Measurements from ENCODE around the gene SLCO3A1. TPM values are rescaled to one million over a fixed set of nuclear protein-coding genes. Genes with fewer than 3 reads are reported as not detected.

SLCO3A1 gene
- total RNA-seq, 1 experiment from 2014 or later: 1.4 TPM

DNA sequence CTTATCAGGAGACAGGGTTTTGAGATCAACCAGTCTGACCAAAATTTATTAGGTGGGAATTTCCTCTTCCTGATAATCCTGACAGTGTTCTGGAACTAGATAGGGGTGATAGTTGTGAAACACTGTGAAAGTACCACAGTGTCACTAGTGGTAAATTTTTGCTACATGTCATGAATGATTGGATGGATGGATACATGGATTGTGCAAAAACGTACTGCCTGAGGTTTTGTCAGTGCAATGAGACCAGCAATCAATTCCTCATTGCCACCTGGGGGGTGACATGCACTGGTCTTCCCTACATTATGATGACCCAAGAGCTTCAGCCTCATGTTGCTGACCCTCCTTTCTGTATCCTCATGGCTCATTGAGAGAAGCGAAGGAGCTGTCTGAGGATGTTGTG is 123.5 kb downstream of the SLCO3A1 start:
- no peaks in the 10 kb centered on the region for H3K36me3 ChIP-seq (replicated peaks; ENCODE audit: control insufficient read depth, insufficient read depth, low read length)
- H3K27me3 ChIP-seq (ENCODE audit: control insufficient read depth, insufficient read depth, low read length): no peaks in the 10 kb centered on the region
- no peak for DNase-seq
- H3K4me3 ChIP-seq (ENCODE audit: insufficient read depth, low read depth, low read length): no peak overlapping the region

GRCh38 chr15:91980502-91981267 is 127.2 kb downstream of the SLCO3A1 start:
- H3K27me3 ChIP-seq (ENCODE audit: control insufficient read depth, insufficient read depth, low read length): no peaks in the 10 kb centered on the region
- DNase-seq: no peak

DNA sequence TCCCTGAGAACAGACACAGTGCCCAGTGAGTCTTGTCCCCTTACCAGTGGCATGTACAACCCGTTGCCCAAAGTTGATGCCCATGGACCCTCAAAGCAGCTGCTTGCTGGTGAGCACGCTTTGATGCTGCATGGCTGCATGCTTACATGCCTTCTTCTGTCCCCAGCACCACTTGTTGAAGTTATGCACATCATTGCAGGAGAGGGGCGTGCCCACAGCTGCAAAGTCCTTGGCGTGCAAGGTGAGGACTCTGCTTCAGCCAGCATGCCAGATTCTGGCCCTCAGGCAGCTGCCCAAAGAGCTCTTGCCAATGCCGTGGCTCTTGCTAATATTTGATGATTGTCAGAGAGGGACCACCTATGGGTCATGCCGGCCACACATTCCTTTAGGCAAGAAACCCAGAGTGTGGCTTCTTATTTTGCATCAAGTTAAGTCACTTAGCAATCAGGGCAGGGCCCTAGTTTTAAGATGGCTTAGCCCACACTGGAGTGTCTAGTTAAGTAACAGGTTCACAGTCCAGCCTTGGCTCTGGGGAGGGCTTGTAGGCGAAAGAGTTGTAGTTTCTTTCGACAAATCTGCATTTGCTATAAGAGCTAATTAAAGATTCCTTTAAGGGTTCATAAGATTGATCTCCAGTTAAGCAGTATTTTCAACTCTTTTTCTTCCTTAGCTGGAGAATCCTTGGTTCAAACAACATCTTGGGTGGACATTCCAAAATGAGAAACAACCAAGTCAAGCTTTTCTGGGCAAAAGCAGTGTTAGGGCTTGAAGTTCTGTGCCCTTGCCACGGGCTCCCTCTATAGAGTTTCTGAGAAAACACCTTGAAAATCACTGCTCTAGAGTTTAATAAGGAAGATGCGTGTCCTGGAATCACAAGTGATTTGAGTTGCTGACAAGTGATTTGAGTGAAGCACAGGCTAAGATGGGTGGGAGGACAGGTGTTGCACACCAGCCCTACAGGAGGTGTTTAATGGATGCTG is 128.6 kb downstream of the SLCO3A1 start:
- Histone ChIP-seq H3K27me3 (ENCODE audit: control insufficient read depth, insufficient read depth, low read length) (no peaks in the 10 kb centered on the region), H3K4me3 (ENCODE audit: insufficient read depth, low read depth, low read length) (no peak overlapping the region), H3K36me3 (replicated peaks; ENCODE audit: control insufficient read depth, insufficient read depth, low read length) (no peaks in the 10 kb centered on the region)
- DNase-seq: no peak

More at GRCh38 chr15:91980502-91981267, 127.2 kb downstream of the SLCO3A1 start:
- no peaks in the 10 kb centered on the region for H3K36me3 ChIP-seq (replicated peaks; ENCODE audit: control insufficient read depth, insufficient read depth, low read length)
- no peak overlapping the region for H3K4me3 ChIP-seq (ENCODE audit: insufficient read depth, low read depth, low read length)

GRCh38 chr15:91983729-91984340 is 130.3 kb downstream of the SLCO3A1 start:
- no peaks in the 10 kb centered on the region for H3K27me3 ChIP-seq (ENCODE audit: control insufficient read depth, insufficient read depth, low read length)
- no peaks in the 10 kb centered on the region for H3K36me3 ChIP-seq (replicated peaks; ENCODE audit: control insufficient read depth, insufficient read depth, low read length)
- no peak for DNase-seq
- no peak overlapping the region for H3K4me3 ChIP-seq (ENCODE audit: insufficient read depth, low read depth, low read length)

DNA sequence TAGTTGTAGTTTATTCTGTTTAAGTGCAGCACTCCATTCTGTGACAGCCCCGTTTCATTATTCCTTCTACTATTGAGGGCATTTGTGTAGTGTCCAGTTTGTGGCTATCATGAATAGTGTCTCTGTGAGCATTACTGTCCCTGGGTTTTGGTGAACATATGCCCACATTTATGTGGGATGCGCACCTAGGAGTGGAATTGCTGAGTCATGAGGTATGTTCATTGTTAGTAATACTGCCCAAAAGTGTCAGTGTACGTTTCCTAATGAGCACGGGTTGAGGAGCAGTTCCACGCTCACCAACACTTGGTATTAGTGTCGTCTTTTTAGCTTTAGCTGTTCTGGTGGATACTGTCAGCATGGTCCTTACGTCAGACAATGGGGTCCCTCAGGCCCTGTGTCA is 131.8 kb downstream of the SLCO3A1 start:
- DNase-seq: no peak
- no peaks in the 10 kb centered on the region for H3K36me3 ChIP-seq (replicated peaks; ENCODE audit: control insufficient read depth, insufficient read depth, low read length)

DNA sequence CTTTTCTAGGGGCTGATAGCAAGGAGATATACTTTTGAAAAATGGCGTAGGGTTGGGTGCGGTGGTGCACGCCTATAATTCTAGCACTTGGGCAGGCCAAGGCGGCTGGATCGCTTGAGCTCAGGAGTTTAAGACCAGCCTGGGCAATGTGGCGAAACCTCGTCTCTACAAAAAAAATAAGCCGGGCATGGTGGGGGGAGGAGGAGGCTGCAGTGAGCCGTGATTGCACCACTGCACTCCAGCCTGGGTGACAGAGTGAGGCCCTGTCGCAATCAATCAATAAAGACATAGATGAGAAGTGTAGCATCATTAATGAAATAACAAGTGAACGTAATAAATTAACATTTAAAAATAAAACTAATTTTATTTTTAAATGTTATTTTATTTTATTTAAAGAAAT is 134.6 kb downstream of the SLCO3A1 start:
- no peak for DNase-seq
- Histone ChIP-seq H3K4me3 (ENCODE audit: insufficient read depth, low read depth, low read length) (no peak overlapping the region), H3K36me3 (replicated peaks; ENCODE audit: control insufficient read depth, insufficient read depth, low read length) (no peaks in the 10 kb centered on the region), H3K27me3 (ENCODE audit: control insufficient read depth, insufficient read depth, low read length) (no peaks in the 10 kb centered on the region)

More for the DNA sequence above, 131.8 kb downstream of the SLCO3A1 start:
- no peaks in the 10 kb centered on the region for H3K27me3 ChIP-seq (ENCODE audit: control insufficient read depth, insufficient read depth, low read length)
- H3K4me3 ChIP-seq (ENCODE audit: insufficient read depth, low read depth, low read length): no peak overlapping the region

DNA sequence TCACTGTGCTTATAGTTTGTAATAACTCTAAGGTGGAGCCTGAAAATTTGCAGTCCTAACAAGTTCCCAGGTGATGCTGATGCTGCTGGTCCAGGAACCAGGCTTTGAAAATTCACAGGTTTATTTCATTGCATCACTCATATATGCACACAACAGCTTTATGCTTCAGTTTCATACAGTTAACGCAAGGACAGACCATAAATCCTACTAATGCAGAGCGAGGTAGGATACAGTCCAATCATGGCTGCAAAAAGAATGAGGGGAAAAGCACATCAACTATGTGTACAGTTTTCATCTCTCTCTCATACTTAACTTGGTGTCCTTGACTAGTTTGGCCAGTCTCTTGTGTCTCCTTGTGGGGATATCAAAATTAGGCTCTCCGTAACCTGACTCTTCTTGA is 135.1 kb downstream of the SLCO3A1 start:
- Histone ChIP-seq H3K27me3 (ENCODE audit: control insufficient read depth, insufficient read depth, low read length) (no peaks in the 10 kb centered on the region), H3K36me3 (replicated peaks; ENCODE audit: control insufficient read depth, insufficient read depth, low read length) (no peaks in the 10 kb centered on the region), H3K4me3 (ENCODE audit: insufficient read depth, low read depth, low read length) (no peak overlapping the region)
- no peak for DNase-seq

GRCh38 chr15:91989821-91990220 is 136.3 kb downstream of the SLCO3A1 start:
- no peaks in the 10 kb centered on the region for H3K36me3 ChIP-seq (replicated peaks; ENCODE audit: control insufficient read depth, insufficient read depth, low read length)
- H3K4me3 ChIP-seq (ENCODE audit: insufficient read depth, low read depth, low read length): no peak overlapping the region
- H3K27me3 ChIP-seq (ENCODE audit: control insufficient read depth, insufficient read depth, low read length): no peaks in the 10 kb centered on the region
- DNase-seq: no peak

GRCh38 chr15:91992945-91993344 is 139.4 kb downstream of the SLCO3A1 start:
- DNase-seq: no peak
- no peaks in the 10 kb centered on the region for H3K36me3 ChIP-seq (replicated peaks; ENCODE audit: control insufficient read depth, insufficient read depth, low read length)
- H3K27me3 ChIP-seq (ENCODE audit: control insufficient read depth, insufficient read depth, low read length): no peaks in the 10 kb centered on the region
- no peak overlapping the region for H3K4me3 ChIP-seq (ENCODE audit: insufficient read depth, low read depth, low read length)

GRCh38 chr15:91995146-91995545 is 141.6 kb downstream of the SLCO3A1 start:
- no peaks in the 10 kb centered on the region for H3K36me3 ChIP-seq (replicated peaks; ENCODE audit: control insufficient read depth, insufficient read depth, low read length)
- H3K27me3 ChIP-seq (ENCODE audit: control insufficient read depth, insufficient read depth, low read length): no peaks in the 10 kb centered on the region
- H3K4me3 ChIP-seq (ENCODE audit: insufficient read depth, low read depth, low read length): no peak overlapping the region
- no peak for DNase-seq

DNA sequence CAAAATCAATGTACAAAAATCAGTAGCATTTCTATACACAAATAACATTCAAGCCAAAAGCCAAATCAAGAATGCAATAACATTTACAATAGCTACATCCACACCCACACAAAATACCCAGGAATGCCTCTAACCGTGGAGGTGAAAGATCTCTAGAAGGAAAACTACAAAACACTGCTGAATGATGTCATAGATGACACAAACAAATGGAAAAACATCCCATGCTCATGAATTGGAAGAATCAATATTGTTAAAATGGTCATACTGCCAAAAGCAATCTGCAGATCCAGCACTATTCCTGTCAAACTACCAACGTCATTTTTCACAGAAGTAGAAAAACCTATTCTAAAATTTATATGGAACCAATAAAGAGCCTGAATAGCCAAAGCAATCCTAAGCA is 143.7 kb downstream of the SLCO3A1 start:
- Histone ChIP-seq H3K36me3 (replicated peaks; ENCODE audit: control insufficient read depth, insufficient read depth, low read length) (no peaks in the 10 kb centered on the region), H3K4me3 (ENCODE audit: insufficient read depth, low read depth, low read length) (no peak overlapping the region), H3K27me3 (ENCODE audit: control insufficient read depth, insufficient read depth, low read length) (no peaks in the 10 kb centered on the region)
- no peak for DNase-seq

DNA sequence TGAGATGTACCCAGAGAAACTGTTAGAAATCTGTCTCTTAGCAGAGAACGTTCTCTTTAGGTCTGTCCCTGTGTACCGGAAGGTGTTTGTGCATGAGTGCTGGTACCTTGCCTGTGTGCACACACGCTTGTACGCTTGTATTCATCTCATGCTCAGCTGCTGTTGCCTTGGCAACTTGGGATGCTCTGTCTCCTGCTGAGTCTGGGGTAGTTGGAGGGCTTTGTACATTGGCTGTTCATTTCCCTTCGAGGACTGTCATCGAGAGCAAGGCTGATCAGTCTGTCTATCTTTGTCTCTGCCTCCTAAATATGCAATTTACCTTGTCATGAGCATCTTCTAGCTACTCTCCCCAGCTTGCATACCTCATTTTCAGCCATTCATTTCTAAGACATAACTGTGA is 147.2 kb downstream of the SLCO3A1 start:
- Histone ChIP-seq H3K4me3 (ENCODE audit: insufficient read depth, low read depth, low read length) (no peak overlapping the region), H3K27me3 (ENCODE audit: control insufficient read depth, insufficient read depth, low read length) (no peaks in the 10 kb centered on the region), H3K36me3 (replicated peaks; ENCODE audit: control insufficient read depth, insufficient read depth, low read length) (no peaks in the 10 kb centered on the region)
- no peak for DNase-seq

GRCh38 chr15:92001307-92001706 is 147.8 kb downstream of the SLCO3A1 start:
- no peak for DNase-seq
- H3K4me3 ChIP-seq (ENCODE audit: insufficient read depth, low read depth, low read length): no peak overlapping the region
- no peaks in the 10 kb centered on the region for H3K36me3 ChIP-seq (replicated peaks; ENCODE audit: control insufficient read depth, insufficient read depth, low read length)
- H3K27me3 ChIP-seq (ENCODE audit: control insufficient read depth, insufficient read depth, low read length): no peaks in the 10 kb centered on the region

GRCh38 chr15:92002666-92003065 is 149.2 kb downstream of the SLCO3A1 start:
- no peak for DNase-seq
- no peaks in the 10 kb centered on the region for H3K36me3 ChIP-seq (replicated peaks; ENCODE audit: control insufficient read depth, insufficient read depth, low read length)

More at GRCh38 chr15:92002666-92003065, 149.2 kb downstream of the SLCO3A1 start:
- Histone ChIP-seq H3K27me3 (ENCODE audit: control insufficient read depth, insufficient read depth, low read length) (no peaks in the 10 kb centered on the region), H3K4me3 (ENCODE audit: insufficient read depth, low read depth, low read length) (no peak overlapping the region)
